Hepatocyte (in vitro differentiated cells): ENCODE measurements around the gene QDPR. TPM values are rescaled to one million over a fixed set of nuclear protein-coding genes. Genes with fewer than 3 reads are reported as not detected.
A peak's percentile ranks its signal among the peaks of the same experiment; 100 is the strongest.
"Not testable (repeated sequence)": the region's sequence is repeated elsewhere in the genome, so short reads cannot be mapped to it uniquely, and the experiment has no call there.

Experiments used
- DNase-seq: peaks from one replicate; pipeline ENCODE4 v3.0.0-alpha.2; 2016; ENCODE audit warnings: low spot score
- H2AFZ ChIP-seq: fragments of 200-600 bp; sonication (generic); 2 replicates; pipeline ENCODE4 v1.6.0; 2016; ENCODE audit warnings: antibody characterized with exemption, mild to moderate bottlenecking
- H3K27ac ChIP-seq: fragments of 200-600 bp; sonication (generic); 2 replicates; pipeline ENCODE4 v1.5.1; 2016; ENCODE audit warnings: mild to moderate bottlenecking
- H3K27me3 ChIP-seq: fragments of 200-600 bp; sonication (generic); 2 replicates; pipeline ENCODE4 v1.6.1; 2016
- H3K36me3 ChIP-seq: fragments of 200-600 bp; sonication (generic); replicated peaks from 2 replicates; pipeline ENCODE4 v1.5.1; 2016; ENCODE audit warnings: low read depth; ENCODE audit not compliant: insufficient read depth
- H3K4me1 ChIP-seq: fragments of 200-600 bp; sonication (generic); 2 replicates; pipeline ENCODE4 v1.5.1; 2016; ENCODE audit warnings: mild to moderate bottlenecking, moderate library complexity; ENCODE audit not compliant: insufficient read depth
- H3K4me2 ChIP-seq: fragments of 200-600 bp; sonication (generic); 2 replicates; pipeline ENCODE4 v1.6.0; 2016
- H3K4me3 ChIP-seq: fragments of 200-600 bp; sonication (generic); 2 replicates; pipeline ENCODE4 v1.5.1; 2016; ENCODE audit warnings: mild to moderate bottlenecking
- H3K79me2 ChIP-seq: fragments of 200-600 bp; sonication (generic); 2 replicates; pipeline ENCODE4 v1.6.0; 2017; ENCODE audit warnings: mild to moderate bottlenecking
- H3K9me2 ChIP-seq: fragments of 200-600 bp; sonication (generic); replicated peaks from 2 replicates; pipeline ENCODE4 v1.6.0; 2017; ENCODE audit warnings: mild to moderate bottlenecking; ENCODE audit not compliant: insufficient read depth
- H3K9me3 ChIP-seq: fragments of 200-600 bp; sonication (generic); 2 replicates; pipeline ENCODE4 v1.5.1; 2016; ENCODE audit warnings: low read depth, mild to moderate bottlenecking
- H4K20me1 ChIP-seq: fragments of 200-600 bp; sonication (generic); 2 replicates; pipeline ENCODE4 v1.6.0; 2016; ENCODE audit warnings: mild to moderate bottlenecking; ENCODE audit not compliant: insufficient read depth, poor library complexity, severe bottlenecking
- EZH2 ChIP-seq: fragments of 200-600 bp; sonication (generic); IDR thresholded peaks from 2 replicates; pipeline ENCODE4 v1.6.1; 2016; ENCODE audit warnings: antibody characterized with exemption, mild to moderate bottlenecking, borderline replicate concordance
- EZH2phosphoT487 ChIP-seq: fragments of 200-600 bp; sonication (generic); IDR thresholded peaks from one replicate; pipeline ENCODE4 v1.6.1; 2018; ENCODE audit warnings: antibody characterized with exemption, mild to moderate bottlenecking, low read depth, moderate library complexity; ENCODE audit not compliant: unreplicated experiment, severe bottlenecking
- WGBS: methylation state at CpG from one replicate; pipeline ENCODE4 v1.1.6; 2016; ENCODE audit warnings: low lambda C conversion rate; ENCODE audit errors: missing lambda C conversion rate; 5-methylcytosine and 5-hydroxymethylcytosine counted together
- polyA plus RNA-seq: library from polyadenylated mRNA; unstranded; fragments of >200 nt; fragmentation: Nextera tagmentation; extraction: Ambion mirVana; gene quantifications from 2 replicates; pipeline ENCODE4 v1.2.1, GENCODE V29; 2016
- total RNA-seq: library from RNA; depleted of rRNA; stranded (reverse); fragments of >200 nt; gene quantifications from 2 replicates; pipeline ENCODE4 v1.2.3, GENCODE V29; 2014
- TF ChIP-seq, protein P1 (sequence below): fragments of 200-600 bp; sonication (generic); IDR thresholded peaks from 2 replicates; pipeline ENCODE4 v1.5.1; 2016; ENCODE audit warnings: antibody characterized with exemption, mild to moderate bottlenecking; ENCODE audit not compliant: poor library complexity

QDPR gene
- total and polyA plus RNA-seq, 2 experiments from 2014 or later: 56.2 to 70.3 TPM

DNA sequence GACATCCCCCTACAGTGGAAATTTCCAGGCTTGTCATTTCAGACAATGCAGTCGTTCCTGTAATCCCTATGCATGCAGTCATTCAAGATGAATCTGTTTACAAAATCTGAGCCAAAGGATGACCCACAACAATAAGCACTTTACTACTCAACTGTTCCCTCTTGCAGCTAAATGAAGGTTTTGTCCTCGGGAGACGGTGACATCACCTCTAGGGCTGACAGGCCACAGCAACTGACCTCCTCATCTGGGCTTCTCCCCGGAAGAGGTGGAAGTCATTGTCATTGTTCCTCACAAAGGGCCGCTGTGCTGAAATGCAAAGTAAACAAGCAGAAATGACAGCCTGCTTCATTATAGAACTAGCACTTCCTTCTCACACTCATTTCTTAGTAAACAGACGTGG lies 32.3 kb upstream of the QDPR start:
- no peaks in the 10 kb centered on the region for H3K36me3 ChIP-seq
- no peak overlapping the region for H3K4me3 ChIP-seq
- H3K27me3 ChIP-seq: no peaks in the 10 kb centered on the region
- H3K4me1 ChIP-seq: no peaks in the 10 kb centered on the region
- no peak overlapping the region for H3K27ac ChIP-seq
- TF ChIP-seq EZH2phosphoT487 (no peak), EZH2 (no peak)
- TF ChIP-seq, protein P1, sequence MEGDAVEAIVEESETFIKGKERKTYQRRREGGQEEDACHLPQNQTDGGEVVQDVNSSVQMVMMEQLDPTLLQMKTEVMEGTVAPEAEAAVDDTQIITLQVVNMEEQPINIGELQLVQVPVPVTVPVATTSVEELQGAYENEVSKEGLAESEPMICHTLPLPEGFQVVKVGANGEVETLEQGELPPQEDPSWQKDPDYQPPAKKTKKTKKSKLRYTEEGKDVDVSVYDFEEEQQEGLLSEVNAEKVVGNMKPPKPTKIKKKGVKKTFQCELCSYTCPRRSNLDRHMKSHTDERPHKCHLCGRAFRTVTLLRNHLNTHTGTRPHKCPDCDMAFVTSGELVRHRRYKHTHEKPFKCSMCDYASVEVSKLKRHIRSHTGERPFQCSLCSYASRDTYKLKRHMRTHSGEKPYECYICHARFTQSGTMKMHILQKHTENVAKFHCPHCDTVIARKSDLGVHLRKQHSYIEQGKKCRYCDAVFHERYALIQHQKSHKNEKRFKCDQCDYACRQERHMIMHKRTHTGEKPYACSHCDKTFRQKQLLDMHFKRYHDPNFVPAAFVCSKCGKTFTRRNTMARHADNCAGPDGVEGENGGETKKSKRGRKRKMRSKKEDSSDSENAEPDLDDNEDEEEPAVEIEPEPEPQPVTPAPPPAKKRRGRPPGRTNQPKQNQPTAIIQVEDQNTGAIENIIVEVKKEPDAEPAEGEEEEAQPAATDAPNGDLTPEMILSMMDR: no peak
- DNase-seq: peak; percentile 31
- WGBS: 24% methylated on average over 6 of the region's 6 CpGs
- no peaks in the 10 kb centered on the region for H3K9me3 ChIP-seq
- H3K9me2 ChIP-seq: no peaks in the 10 kb centered on the region
- no peak overlapping the region for H3K4me2 ChIP-seq
- no peaks in the 10 kb centered on the region for H4K20me1 ChIP-seq
- H2AFZ ChIP-seq: peak overlapping the region; percentile 50
- no peaks in the 10 kb centered on the region for H3K79me2 ChIP-seq

DNA sequence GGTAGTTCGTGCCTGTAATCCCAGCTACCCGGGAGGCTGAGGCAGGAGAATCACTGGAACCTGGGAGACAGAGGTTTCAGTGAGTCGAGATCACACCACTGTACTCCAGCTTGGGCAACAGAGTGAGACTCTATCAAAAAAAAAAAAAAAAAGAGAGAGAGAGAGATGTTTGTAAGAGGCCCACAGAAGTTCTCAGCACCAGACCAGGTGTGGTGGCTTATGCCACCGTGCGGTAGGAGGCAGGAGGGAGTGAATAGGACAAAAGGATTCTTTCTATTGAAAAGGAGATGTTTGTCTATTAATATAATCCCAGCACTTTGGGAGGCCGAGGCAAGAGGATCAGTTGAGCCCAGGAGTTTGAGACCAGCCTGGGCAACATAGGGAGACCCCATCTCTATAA lies 25.2 kb upstream of the QDPR start:
- H3K36me3 ChIP-seq, H3K4me2 ChIP-seq, H3K27me3 ChIP-seq, H3K9me2 ChIP-seq, H3K27ac ChIP-seq, H2AFZ ChIP-seq, DNase-seq, H3K4me3 ChIP-seq, H3K9me3 ChIP-seq, H3K79me2 ChIP-seq, H4K20me1 ChIP-seq, H3K4me1 ChIP-seq: not testable (repeated sequence)
- WGBS: 98% methylated on average over 6 of the region's 6 CpGs

DNA sequence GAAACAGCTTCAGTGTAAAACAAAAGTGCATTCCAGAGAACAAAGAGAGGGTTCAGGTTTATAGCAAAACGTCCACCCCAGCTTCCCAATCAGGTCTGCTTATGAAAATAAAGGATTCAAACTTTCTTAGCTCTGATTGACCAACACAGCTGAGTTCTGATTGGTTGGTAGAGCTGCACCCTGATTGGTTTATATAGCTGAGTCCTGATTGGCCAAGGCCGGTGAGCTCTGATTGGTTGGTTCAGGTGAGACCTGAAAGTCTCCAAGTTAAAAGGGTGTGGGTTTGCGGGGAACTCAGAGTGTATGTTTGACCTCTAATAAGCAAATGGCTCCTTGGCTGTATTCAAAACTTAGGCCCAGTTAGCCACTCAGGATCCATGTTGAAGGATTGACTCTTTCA lies 24.0 kb upstream of the QDPR start:
- no peaks in the 10 kb centered on the region for H3K79me2 ChIP-seq
- no peak for DNase-seq
- H3K27ac ChIP-seq: no peak overlapping the region
- no peak overlapping the region for H3K4me3 ChIP-seq
- no peaks in the 10 kb centered on the region for H4K20me1 ChIP-seq
- H2AFZ ChIP-seq: no peak overlapping the region
- H3K9me3 ChIP-seq: no peaks in the 10 kb centered on the region
- no peaks in the 10 kb centered on the region for H3K9me2 ChIP-seq
- no peaks in the 10 kb centered on the region for H3K36me3 ChIP-seq
- WGBS: 88% methylated on average over 3 of the region's 3 CpGs
- H3K27me3 ChIP-seq: no peaks in the 10 kb centered on the region
- no peak overlapping the region for H3K4me2 ChIP-seq
- H3K4me1 ChIP-seq: no peaks in the 10 kb centered on the region
- TF ChIP-seq EZH2: no peak
- no peak for TF ChIP-seq EZH2phosphoT487
- TF ChIP-seq, protein P1: no peak

DNA sequence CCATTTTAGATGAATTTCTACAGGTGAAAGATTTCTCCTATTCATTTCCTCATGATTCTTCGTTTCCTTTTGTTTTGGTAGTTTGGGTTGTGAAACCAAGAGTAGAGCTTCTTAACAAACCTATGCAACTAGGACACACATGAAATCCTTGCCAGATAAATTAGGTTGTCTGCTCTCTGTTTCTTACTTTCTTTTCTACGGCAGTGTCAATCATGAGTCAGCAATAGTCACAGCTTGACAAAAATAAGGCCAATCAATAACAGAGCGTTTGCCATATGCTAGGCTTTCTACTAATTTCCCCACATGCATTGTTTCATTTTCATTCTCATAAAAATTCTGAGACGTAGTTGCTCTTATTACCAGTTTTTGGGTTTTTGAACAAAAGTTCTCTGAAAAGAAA lies 23.4 kb upstream of the QDPR start:
- no peak overlapping the region for H3K27ac ChIP-seq
- no peaks in the 10 kb centered on the region for H3K9me3 ChIP-seq
- H3K9me2 ChIP-seq: no peaks in the 10 kb centered on the region
- no peak overlapping the region for H2AFZ ChIP-seq
- H3K4me2 ChIP-seq: no peak overlapping the region
- no peak for DNase-seq
- H3K27me3 ChIP-seq: no peaks in the 10 kb centered on the region
- no peaks in the 10 kb centered on the region for H4K20me1 ChIP-seq
- WGBS: 86% methylated on average over 4 of the region's 4 CpGs
- no peaks in the 10 kb centered on the region for H3K4me1 ChIP-seq
- no peaks in the 10 kb centered on the region for H3K79me2 ChIP-seq
- no peaks in the 10 kb centered on the region for H3K36me3 ChIP-seq
- no peak overlapping the region for H3K4me3 ChIP-seq
- TF ChIP-seq EZH2phosphoT487 (no peak), EZH2 (no peak)
- TF ChIP-seq, protein P1: no peak
